Effector CD4-positive, alpha-beta T cell (primary cell): Measurements from ENCODE around the gene PCCA.
"Not testable (repeated sequence)": the region's sequence is repeated elsewhere in the genome, so short reads cannot be mapped to it uniquely, and the experiment has no call there.

Source experiments
- DNase-seq: peaks from one replicate; pipeline ENCODE4 v3.0.0-alpha.2; 2020

Gene PCCA

GRCh38 chr13:100141461-100141961 is 52.6 kb downstream of the PCCA start:
- not testable (repeated sequence) for DNase-seq

GRCh38 chr13:100146534-100146933 is 57.6 kb downstream of the PCCA start:
- DNase-seq = no peak

DNA sequence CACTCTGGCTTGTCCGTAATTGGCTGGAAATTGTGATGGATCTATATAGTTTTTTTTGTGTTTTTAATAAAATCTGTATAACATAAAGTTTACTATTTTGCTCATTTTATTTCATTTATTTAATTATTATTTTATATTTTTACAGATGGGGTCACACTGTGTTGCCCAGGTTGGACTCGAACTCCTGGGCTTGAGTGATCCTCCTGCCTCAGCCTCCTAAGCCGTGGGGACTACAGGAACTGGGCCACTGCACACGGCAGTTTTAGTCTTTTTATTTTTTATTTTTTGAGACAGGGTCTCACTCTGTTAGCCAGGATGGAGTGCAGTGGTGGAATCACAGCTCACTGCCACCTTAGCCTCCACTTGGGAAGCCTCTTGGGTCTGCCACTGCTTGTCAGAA is 58.9 kb downstream of the PCCA start:
- DNase-seq = no peak

DNA sequence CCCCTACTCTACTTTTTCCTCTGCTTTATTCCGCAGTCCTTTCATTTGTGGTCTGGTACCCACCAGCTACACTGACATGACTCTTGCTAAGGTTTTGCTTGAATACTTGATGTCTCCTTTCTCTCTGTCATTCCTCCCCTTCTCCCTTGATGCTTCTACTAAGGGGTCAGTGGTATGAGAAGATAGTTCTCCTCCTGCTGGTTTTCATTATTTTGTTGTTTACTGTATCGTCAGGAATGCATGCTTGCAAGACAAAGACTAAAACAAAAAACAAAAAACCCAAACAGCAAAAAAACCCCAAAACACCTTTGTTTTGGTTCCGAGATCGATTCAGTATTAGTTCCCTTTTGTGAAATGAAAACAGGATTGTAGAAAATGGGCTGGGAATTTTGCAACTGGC is 59.5 kb downstream of the PCCA start:
- no peak for DNase-seq

GRCh38 chr13:100149389-100149788 is 60.5 kb downstream of the PCCA start:
- DNase-seq = no peak

GRCh38 chr13:100150711-100151110 is 61.8 kb downstream of the PCCA start:
- not testable (repeated sequence) for DNase-seq

DNA sequence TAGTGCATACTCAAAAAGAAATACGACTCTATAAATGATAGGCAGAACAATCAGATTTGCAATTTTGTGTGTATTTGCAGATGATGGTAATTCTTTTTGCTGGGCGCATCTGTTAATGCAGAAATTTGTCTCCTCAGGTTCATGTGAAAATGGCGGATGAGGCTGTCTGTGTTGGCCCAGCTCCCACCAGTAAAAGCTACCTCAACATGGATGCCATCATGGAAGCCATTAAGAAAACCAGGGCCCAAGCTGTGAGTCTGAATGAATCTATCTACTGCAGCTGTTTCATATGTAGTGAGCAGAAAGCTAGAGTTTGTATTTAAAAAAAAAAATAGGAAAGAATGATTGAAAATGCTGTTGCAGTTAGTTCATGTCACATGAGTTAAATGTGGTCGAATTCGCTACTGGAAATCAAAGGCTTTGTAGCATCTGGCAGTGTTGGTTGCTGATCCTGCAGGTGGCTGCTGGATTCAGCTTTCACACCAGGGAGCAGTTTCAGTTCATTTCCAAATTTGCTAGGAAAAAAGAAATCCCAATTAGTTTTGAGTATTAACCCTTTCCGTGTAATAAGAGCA is 66.0 kb downstream of the PCCA start:
- no peak for DNase-seq

DNA sequence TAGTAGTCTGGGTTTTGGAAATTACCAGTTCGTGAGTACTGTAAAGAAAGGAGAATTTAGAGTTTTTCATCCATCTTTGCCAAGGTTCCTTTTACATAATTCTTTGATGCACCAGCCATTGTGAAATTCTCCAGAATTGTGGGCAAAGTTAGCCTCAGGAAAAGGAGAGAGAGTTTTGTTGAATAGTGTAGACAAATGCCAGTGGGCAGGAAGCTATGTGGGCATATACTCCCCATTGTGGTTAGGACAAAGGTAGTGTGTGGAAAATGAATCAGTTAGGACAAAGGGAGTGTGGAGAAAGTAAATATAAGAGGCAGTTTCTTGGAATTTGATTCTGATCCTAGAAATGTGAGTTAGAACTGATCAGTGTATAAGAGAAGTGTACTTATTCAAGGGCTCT is 67.9 kb downstream of the PCCA start:
- no peak for DNase-seq

DNA sequence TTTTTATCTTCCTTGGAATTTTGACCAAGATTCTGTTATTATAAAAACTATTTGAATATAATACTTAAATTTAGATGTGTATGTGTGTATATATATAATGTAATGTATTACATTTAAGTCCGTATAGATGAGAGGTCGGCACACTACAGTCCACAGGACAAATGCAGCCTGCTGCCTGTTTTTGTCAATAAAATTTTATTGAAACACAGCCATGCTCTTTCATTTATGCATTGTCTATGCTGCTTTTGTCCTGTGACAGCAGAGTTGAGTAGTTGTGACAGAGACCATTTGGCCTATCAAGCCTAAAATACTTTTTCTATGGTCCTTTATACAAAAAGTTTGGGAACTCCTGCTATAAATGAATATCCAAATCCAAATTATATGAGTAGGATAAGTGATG is 69.7 kb downstream of the PCCA start:
- DNase-seq = no peak

GRCh38 chr13:100159584-100159983 is 70.7 kb downstream of the PCCA start:
- DNase-seq = no peak

DNA sequence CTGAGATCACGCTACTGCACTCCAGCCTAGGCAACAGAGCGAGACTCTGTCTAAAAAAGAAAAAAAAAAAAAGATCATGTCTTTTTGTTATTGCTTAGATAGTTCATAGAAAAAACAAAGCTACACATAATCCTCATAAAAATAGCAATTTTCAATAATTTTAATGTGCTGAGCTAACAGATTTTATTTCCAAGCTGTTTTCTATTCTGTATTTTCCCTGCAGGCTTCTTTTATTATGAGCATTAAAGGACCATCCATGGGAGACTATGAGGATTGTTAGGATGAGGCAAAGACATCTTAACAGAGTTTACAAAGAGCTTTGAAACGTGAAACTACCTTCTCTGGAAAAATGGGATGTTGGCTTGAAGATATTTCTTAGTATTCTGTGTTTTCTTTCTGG is 71.6 kb downstream of the PCCA start:
- no peak for DNase-seq

GRCh38 chr13:100163375-100163774 is 74.5 kb downstream of the PCCA start:
- no peak for DNase-seq

DNA sequence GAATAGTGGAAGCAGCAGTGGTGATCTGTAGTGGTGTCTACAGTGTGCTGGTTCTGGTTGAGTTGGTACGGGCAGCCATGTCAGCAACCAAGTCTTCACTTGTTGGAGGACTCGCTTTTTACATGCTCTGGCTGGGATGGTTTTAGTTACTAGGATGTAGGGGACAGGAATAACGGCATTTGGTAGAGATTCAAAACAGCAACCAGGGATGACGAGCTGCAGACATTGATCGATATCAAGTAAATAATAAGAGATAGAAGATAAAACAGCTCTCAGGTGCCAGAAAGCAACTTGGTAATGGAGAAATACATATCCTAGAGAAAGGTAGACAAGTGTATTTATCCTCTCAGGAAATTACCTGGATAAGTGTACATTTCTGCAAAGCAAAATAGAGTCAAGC is 84.3 kb downstream of the PCCA start:
- no peak for DNase-seq

- DNase-seq = not testable (repeated sequence)
Observed at GRCh38 chr13:100174455-100174854, 85.6 kb downstream of the PCCA start.

DNA sequence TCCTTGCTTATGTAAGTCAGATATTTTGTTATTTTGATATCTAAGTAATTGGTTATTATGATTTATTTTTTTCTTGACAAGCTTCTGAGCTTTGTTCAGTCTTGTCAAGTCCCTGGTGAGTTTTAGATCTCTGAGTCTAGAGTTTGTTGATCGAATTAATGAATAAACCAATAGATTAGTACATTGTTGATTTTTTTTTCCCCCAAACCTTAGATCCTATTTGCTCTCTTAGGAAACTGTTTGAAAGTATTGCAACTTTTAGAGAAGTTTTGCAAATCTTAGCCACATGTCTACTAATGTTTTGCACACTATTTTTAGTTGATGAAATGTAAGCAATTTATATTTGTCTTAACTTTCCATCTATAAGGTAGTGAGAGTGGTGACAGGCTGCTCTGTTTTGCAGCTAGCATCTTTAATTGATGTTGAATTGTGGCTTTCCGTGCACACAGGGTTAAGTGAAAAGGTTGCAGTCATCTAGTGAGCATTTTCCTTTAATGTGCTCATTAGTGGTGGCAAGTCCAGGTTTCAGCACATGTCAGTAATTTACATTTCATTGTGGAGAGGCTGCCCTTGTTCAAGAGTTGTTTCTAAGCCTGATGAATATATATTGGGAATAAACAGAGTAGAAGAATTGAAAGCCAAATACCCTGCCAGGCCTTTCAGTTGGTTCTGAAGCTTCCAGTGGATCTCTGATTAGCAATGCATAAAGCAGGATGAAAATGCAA is 86.3 kb downstream of the PCCA start:
- DNase-seq = no peak

DNA sequence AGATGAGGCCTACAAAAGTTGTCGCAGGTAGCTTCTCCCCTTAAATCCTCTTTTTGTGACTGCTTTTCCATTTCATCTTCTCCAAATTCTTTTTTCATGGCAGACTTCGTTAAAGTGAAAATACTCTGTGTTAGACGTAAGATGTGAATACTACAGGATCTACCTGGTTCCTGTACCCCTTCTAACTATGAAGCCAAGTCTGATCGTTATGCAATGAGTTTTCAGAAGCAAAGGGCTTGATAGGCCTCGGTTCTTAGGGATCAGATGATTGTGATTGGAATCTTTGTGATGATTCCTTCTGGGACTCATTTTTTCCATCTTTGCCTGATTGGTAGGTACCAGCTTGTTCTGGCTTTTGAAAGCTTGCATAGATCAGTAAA is 86.9 kb downstream of the PCCA start:
- no peak for DNase-seq

- no peak for DNase-seq
Observed at GRCh38 chr13:100176801-100177400, 88.0 kb downstream of the PCCA start.

DNA sequence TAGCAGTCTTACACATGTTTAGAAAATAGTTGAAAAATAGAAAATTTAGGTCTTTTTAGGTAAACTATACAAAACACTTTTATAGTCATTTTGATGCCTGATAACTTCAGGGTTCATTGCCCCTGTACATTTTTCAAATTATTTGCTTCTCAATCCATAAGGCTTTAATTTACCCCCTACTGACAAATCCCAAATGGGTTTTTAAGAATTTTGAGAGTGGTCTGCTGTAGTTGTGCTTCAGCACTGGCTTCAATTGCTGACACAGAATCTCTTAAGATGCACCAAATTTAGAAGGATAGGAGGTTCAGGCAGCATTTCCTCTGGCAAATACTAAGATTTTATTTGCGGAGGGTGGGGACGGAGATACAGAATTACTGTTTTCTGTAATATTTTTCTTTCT is 89.4 kb downstream of the PCCA start:
- DNase-seq = no peak

- no peak for DNase-seq
Observed at GRCh38 chr13:100179276-100179675, 90.4 kb downstream of the PCCA start.

DNA sequence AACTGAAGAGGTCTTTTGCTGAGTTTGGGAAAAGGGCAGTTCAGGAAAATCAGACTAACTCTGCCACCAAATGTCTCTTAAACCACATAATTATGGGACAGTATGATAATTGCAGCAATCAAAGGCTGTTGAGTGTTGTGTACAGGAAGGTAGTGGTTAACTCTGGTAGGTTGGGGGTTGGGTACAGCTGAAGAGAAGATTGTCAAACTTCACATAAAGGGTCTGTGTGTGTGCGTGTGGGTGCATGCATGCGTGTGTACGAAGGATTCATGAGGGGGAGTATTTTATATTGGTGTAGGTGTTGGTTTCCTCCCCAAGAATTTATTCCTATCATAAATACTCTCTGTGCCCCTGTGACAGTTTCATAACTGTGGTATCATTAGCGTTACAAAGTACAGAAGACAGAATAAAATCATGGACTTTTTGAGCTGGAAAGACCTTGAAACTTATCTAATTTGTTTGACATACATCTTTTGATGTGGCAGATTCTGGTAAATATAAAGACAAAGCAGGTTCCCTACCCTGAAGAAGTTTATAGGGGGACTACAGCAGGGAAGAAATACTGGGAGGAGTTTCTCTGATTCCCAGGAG is 94.1 kb downstream of the PCCA start:
- no peak for DNase-seq

DNA sequence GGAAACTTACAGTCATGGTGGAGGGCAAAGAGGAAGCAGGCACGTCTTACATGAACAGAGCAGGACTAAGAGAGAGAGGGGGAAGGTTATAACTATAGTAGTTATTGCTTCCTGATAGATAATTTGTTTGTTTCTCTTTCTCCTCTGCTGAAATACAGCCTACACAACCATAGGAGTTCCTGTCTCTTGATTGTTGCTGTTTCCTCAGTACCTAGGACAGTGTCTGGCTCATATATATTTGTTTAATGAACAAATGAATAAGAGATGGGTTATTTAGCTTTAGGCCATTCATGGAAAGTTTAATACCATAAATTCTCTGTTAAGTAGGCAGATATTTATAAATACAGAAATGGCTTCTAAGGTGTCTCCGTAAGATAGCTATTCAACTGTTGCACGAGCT is 95.2 kb downstream of the PCCA start:
- no peak for DNase-seq

DNA sequence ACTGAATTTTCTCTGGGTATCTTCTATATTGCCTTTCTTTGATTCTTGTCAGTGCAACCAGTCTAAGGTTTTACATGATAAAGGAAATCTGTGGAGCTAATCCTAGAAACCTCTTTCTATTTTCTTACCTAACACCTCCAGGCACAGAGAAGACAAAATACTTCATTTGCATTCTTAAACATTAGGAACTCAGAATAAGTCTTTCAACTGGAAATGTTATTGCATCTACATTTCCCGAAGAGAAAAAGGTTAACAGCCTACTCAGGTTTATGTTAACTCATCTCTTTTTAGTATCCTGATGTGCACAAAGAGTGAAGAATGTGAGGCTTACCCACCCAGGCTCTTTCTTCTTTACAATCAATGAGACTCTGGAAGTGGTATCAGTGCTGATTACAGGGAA is 106.7 kb downstream of the PCCA start:
- no peak for DNase-seq

DNA sequence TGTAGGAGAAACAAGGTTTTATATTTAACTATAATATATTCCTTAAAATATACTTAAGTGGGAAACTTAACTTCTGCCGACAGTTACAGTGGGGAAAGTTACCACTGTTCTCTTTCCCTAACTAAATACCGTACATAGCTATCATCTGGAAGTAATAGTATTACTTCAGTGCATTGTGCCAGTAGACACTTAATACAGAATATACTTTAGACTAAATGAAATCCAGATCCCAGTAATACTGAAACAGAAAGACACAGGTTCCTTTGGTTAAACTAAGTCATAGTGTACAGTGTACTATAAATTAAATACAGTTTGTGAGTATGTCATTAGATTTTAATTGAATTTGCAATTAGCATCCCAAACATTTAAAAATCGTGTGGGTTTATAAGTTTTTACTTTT is 107.5 kb downstream of the PCCA start:
- DNase-seq = no peak

DNA sequence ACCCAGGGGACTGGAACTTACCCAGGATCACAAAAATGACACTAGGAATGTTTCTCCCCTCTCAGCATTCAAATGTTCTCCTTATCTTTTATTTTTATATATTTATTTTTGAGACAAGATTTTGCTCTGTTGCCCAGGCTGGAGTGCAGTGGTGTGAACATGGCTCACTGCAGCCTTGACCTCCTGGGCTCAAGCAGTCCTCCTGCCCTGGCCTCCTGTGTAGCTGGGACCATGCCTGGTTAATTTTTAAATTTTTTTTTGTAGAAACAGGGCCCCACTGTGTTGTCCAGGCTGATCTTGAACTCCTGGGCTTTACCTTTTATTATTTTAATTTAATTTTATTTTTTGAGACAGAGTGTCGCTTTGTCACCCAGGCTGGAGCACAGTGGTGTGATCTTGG is 108.2 kb downstream of the PCCA start:
- no peak for DNase-seq
